ENCODE measurements around the gene LHX3.

DNA sequence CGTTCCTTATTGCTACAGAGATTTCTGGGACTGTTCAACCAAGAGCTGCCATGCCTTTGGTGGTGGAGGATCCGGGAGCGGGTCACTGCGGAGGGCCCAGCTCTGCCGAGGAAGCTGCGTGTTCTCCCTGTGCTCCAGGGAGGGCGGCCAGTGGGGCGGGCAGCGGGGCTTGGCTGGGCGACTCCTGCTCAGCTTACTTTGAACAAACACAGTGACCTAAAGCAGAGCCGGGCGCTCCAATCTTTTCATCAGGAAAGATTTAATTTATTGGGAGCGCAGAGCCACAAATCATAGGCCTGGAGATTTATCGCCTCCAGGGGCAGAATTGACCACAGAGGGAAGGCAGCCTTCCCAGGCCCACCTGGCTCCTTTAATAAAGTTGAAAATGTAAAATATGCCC is 27.7 kb downstream of the LHX3 start:
- TF ChIP-seq CTCF (IDR thresholded peaks at IDR 0.05) (no peak), POLR2AphosphoS5 (IDR thresholded peaks at IDR 0.05) (no peak), POLR2A (IDR thresholded peaks at IDR 0.05) (no peak)

Data from prostate gland (tissue), 2 donors.